ENCODE measurements around the gene PIM2.

GRCh38 chrX:48935301-48935670 is 16.5 kb upstream of the PIM2 start:
- TF ChIP-seq EZH2 (IDR thresholded peaks at IDR 0.05; ENCODE audit: borderline replicate concordance, low read length) = no peak
- TF ChIP-seq, protein P1, sequence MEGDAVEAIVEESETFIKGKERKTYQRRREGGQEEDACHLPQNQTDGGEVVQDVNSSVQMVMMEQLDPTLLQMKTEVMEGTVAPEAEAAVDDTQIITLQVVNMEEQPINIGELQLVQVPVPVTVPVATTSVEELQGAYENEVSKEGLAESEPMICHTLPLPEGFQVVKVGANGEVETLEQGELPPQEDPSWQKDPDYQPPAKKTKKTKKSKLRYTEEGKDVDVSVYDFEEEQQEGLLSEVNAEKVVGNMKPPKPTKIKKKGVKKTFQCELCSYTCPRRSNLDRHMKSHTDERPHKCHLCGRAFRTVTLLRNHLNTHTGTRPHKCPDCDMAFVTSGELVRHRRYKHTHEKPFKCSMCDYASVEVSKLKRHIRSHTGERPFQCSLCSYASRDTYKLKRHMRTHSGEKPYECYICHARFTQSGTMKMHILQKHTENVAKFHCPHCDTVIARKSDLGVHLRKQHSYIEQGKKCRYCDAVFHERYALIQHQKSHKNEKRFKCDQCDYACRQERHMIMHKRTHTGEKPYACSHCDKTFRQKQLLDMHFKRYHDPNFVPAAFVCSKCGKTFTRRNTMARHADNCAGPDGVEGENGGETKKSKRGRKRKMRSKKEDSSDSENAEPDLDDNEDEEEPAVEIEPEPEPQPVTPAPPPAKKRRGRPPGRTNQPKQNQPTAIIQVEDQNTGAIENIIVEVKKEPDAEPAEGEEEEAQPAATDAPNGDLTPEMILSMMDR (IDR thresholded peaks at IDR 0.05; ENCODE audit: low read length) = no peak

Data from OCI-LY1 (cell line).